Heart right ventricle (tissue), 16 donors: ENCODE results near the gene KCNK3. TPM values are rescaled to one million over a fixed set of nuclear protein-coding genes. Genes with fewer than 3 reads are reported as not detected.
A peak's percentile ranks its signal among the peaks of the same experiment; 100 is the strongest.

Source experiments
- ATAC-seq, 8 donors: fragments of 200-7000 bp; cut with Tn5 transposase; one replicate each; pipeline ENCODE4 v1.9.1; 2020; ENCODE audit warnings: mild to moderate bottlenecking in 8 of 8, moderate library complexity in 8 of 8, moderate number of reproducible peaks in 1 of 8
- DNase-seq, 2 donors: peaks; one replicate each; pipeline ENCODE4 v3.0.0-alpha.2; 2020
- H3K27ac ChIP-seq, 10 donors: fragments of 200-600 bp; sonication (generic) in 2 of 10; one replicate each; pipeline versions ENCODE4 v1.5.0 to v1.8.0; 2020 to 2022; ENCODE audit warnings: mild to moderate bottlenecking in 3 of 10
- H3K27me3 ChIP-seq, 7 donors: fragments of 200-600 bp; one replicate each; pipeline ENCODE4 v1.8.0; 2021 to 2022; ENCODE audit warnings: mild to moderate bottlenecking in 2 of 7
- H3K36me3 ChIP-seq, 9 donors: fragments of 200-600 bp; sonication (generic) in 1 of 9; one replicate each; pipeline versions ENCODE4 v1.5.0 to v1.8.0; 2020 to 2022; ENCODE audit warnings: mild to moderate bottlenecking in 2 of 9
- H3K4me1 ChIP-seq, 9 donors: fragments of 200-600 bp; sonication (generic) in 1 of 9; one replicate each; pipeline versions ENCODE4 v1.5.0 to v1.8.0; 2020 to 2022; ENCODE audit warnings: mild to moderate bottlenecking in 4 of 9
- H3K4me3 ChIP-seq, 10 donors: fragments of 200-600 bp; sonication (generic) in 2 of 10; one replicate each; pipeline versions ENCODE4 v1.5.0 to v1.8.0; 2020 to 2022; ENCODE audit warnings: mild to moderate bottlenecking in 7 of 10, moderate library complexity in 2 of 10
- H3K9me3 ChIP-seq, 11 donors: fragments of 200-600 bp in 10 of 11; sonication (generic) in 2 of 11; one replicate each; pipeline versions ENCODE4 v1.5.0 to v1.8.0; 2013 to 2022; ENCODE audit warnings: mild to moderate bottlenecking in 2 of 11, control low read depth in 1 of 11, moderate library complexity in 1 of 11
- WGBS, 2 donors: extraction: QIAGEN DNeasy Blood & Tissue Kit; methylation state at CpG; one replicate each; pipeline ENCODE4 v1.1.7; 2013; ENCODE audit warnings: inconsistent platforms in 1 of 2; 5-methylcytosine and 5-hydroxymethylcytosine counted together
- intact Hi-C, 10 donors: fragments of 100-400 bp; cut with DNase I; formaldehyde crosslinking; loops; one replicate each; pipeline versions ENCODE4 v1.11.1 to v1.14.2; 2022
- polyA plus RNA-seq, 2 donors: library from polyadenylated mRNA; stranded (reverse); fragments of 200-250 nt; gene quantifications; one replicate each; pipeline ENCODE4 v1.2.3, GENCODE V29; 2013
- total RNA-seq, 10 donors: library from RNA; stranded (reverse); fragmentation: NEBNext Ultra II Directional in 3 of 10; extraction: Animal tissue kit (Norgen Biotek cat#: 25700) in 3 of 10; gene quantifications; one replicate each; pipeline versions ENCODE4 v1.2.1 to v1.2.4, GENCODE V29; 2021 to 2023
- TF ChIP-seq, protein P1 (sequence below), 9 donors: fragments of 200-600 bp; sonication (generic) in 2 of 9; IDR thresholded peaks; one replicate each; pipeline versions ENCODE4 v1.5.0 to v1.8.0; 2021 to 2022; ENCODE audit warnings: antibody characterized with exemption in 9 of 9, mild to moderate bottlenecking in 5 of 9, moderate library complexity in 1 of 9
- donor health status: Arrhythmogenic right ventricular cardiomyopathy.
- donor health status: ischemic (EF 13 %, LVEDD 7.1; RV severe dilation, severe dysfunction).
- donor health status: healthy with polysubstance abuse.
- donor health status: DM: no; HTN: yes; CAD: no.
- donor health status: DM: no; HTN: no; CAD: no.
- donor health status: ischemic (EF 25% LVEDD 6.9; RV normal size, moderate dysfunction).
- donor health status: ischemic (EF 25% LVEDD 5.7; RV mildly dilated, moderate dysfunction).
- donor health status: healthy.
- donor health status: DM: yes; HTN: yes; CAD: no.
- donor health status: Ischemic cardiomyopathy.
- donor health status: ischemic (EF 35%, LVEDD 5.7; RV mildly dilated, moderate dysfunction).
- donor health status: nonischemic (EF 11% LVEDD 7.7; RV severe dilation, severe dysfunction).
- donor health status: DM: yes; HTN: yes; CAD: no.
- donor health status: PGD.
- donor health status: ischemic (EF 29% LVEDD 5.4; RV normal size, mild dysfunction).
- donor health status: nonischemic (EF 23%, LVEDD 6.1; RV moderate dilation, normal function).

KCNK3 gene
- total and polyA plus RNA-seq, 12 donors: 0.19 to 6.8 (median 0.99) TPM

DNA sequence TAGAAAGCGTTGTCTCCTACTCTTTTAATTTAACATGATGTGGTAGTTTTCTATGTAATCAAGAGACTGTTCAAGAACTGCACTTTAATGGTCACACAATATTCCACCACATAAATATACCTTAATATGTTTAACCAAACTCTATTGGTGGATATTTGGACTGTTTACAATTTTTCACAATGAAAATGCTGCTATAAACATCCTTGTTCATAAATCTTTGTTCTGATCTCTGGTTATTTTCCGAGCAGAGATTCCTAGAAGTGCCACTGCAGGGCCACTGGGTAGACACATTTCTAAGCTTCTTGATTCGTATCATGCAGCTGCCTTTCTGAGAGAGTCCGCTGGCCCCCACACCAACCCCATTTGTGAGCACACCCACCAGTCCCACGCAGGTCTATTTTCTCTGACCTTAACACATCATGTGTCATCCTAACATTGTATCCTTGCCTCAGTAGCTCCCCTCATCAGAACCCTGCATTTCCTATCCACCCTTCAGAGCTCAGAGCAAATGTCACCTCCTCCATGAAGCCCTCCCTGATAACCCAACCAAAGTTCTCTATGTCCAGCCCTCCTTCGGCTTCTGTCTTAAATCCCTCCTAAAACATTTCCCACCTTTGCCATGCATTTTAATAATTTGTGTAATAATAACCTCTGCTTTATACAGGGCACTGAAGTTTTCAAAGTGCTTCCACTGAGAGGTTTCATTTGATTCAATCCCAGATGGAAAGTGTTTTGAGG is 26.6 kb downstream of the KCNK3 start:
- H3K4me1 ChIP-seq: peaks cover 19 to 40% (median 31%) of the 10 kb centered on the region in 9 donors
- 85 to 86% methylated on average over 6 of the region's 6 CpGs for WGBS, 2 donors

DNA sequence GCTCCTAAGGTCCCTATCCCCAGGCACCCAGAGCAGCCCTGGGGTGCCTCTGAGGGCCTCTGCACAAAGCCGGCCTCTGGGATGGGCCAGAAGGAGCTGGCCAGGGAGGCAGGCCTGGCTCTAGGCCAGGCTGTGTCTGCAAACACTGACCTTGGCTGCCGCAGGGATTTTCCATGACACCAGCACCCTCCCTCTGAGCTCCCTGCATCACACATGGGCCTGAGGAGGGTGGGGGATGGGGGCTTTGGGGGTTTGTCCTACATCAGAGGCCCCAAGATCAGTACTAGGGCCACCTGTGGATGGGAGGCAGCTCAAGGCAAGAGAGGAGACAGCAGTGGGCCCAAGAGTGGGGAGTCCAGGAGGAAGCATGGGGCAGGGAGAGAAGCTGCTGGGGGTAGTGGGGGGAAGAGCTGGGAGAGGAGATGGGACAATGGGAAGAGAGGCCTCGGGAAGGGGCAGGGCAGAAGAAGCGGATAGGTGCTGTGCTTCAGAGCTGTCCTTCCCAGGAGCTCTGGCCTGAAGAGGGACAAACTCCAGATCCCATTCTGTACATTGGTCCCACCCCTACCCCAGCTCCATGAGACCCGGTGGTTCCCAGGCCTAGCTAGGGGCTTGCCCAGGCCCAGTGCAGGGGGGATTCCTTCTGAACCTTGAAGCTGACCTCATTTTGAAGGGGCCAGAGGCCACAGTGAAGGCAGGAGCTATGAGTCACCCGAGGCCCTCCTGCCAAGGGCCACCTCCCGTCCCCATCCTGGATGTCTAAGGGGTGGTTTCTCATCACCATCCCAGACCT is 28.0 kb downstream of the KCNK3 start:
- H3K27ac ChIP-seq: peak overlapping the region in 9 of 10 donors; percentile 67 to 85 (median 80)
- H3K27me3 ChIP-seq: no peaks in the 10 kb centered on the region
- WGBS, 2 donors: 23 to 28% methylated on average over 7 of the region's 7 CpGs
- no peaks in the 10 kb centered on the region for H3K36me3 ChIP-seq
- DNase-seq (peak; percentile 90 to 93), ATAC-seq (peak; percentile 73 to 96 (median 90))
- intact Hi-C loops: no loop called here
- peaks cover 0 to 4% (median 0%) of the 10 kb centered on the region in 11 donors for H3K9me3 ChIP-seq
- peaks cover 20 to 50% (median 41%) of the 10 kb centered on the region in 9 donors for H3K4me1 ChIP-seq
- H3K4me3 ChIP-seq: no peak overlapping the region
- TF ChIP-seq, protein P1, sequence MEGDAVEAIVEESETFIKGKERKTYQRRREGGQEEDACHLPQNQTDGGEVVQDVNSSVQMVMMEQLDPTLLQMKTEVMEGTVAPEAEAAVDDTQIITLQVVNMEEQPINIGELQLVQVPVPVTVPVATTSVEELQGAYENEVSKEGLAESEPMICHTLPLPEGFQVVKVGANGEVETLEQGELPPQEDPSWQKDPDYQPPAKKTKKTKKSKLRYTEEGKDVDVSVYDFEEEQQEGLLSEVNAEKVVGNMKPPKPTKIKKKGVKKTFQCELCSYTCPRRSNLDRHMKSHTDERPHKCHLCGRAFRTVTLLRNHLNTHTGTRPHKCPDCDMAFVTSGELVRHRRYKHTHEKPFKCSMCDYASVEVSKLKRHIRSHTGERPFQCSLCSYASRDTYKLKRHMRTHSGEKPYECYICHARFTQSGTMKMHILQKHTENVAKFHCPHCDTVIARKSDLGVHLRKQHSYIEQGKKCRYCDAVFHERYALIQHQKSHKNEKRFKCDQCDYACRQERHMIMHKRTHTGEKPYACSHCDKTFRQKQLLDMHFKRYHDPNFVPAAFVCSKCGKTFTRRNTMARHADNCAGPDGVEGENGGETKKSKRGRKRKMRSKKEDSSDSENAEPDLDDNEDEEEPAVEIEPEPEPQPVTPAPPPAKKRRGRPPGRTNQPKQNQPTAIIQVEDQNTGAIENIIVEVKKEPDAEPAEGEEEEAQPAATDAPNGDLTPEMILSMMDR (IDR thresholded peaks at IDR 0.05): no peak

More for the DNA sequence above, 26.6 kb downstream of the KCNK3 start:
- Histone ChIP-seq H3K27ac (peak overlapping the region in 2 of 10 donors; percentile 28 to 80), H3K36me3 (no peaks in the 10 kb centered on the region), H3K4me3 (no peak overlapping the region), H3K27me3 (no peaks in the 10 kb centered on the region), H3K9me3 (peaks cover 0 to 4% (median 0%) of the 10 kb centered on the region in 11 donors)
- no peak for DNase-seq
- TF ChIP-seq, protein P1 (IDR thresholded peaks at IDR 0.05): no peak
- intact Hi-C loops: no loop called here
- no peak for ATAC-seq

DNA sequence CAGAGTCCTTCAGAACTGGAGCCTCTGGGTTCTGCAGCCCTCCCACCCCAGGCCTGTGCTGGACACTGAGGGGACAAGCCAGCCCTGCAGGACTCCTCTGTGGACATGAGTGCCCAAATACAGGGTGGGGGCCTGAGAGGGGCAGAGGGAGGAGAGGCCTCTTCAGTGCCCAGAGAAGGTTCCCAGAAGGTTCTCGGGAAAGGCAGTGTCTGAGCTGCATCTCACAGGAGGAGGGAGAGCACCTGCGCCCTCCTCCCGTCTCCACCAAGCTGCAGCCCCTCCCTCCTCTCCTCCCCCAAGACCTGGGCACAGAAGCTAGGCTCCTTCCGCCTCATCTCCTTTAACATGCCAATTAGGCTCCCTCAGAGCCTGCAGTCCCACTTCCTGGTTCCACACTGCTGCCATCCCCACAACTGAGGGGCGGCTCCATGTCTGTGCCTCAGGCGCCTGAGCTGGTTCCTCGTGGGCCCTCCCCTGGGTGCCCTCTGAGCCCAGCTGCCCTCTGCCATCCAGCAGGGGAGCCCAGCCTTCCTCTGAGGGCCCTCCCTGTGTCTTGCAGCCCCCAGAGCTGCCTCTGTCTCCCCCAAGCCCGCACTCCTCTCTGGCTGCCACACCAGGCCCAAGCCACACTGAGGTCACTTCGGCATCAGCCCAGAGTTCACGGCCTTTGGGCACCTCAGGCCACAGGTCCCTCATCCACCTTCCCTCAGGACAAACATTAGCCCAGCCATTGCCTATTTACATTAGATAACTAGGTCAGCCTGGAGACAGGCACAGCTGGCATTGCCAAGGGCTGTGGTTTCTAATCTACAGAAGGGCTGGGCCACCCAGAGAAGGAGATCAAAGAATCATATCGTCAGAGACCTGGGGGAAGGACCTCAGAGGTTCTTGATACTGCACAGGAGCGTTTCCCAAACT is 28.9 kb downstream of the KCNK3 start:
- no peak for DNase-seq
- H3K27ac ChIP-seq: peak overlapping the region in 9 of 10 donors; percentile 67 to 85 (median 80)
- WGBS, 2 donors: 85 to 88% methylated on average over 12 of the region's 12 CpGs

More for the DNA sequence above, 28.9 kb downstream of the KCNK3 start:
- intact Hi-C loops: no loop called here
- ATAC-seq: no peak
- no peaks in the 10 kb centered on the region for H3K27me3 ChIP-seq
- no peak overlapping the region for H3K4me3 ChIP-seq
- H3K36me3 ChIP-seq: no peaks in the 10 kb centered on the region
- TF ChIP-seq, protein P1 (IDR thresholded peaks at IDR 0.05): no peak
- peaks cover 0 to 4% (median 0%) of the 10 kb centered on the region in 11 donors for H3K9me3 ChIP-seq
- H3K4me1 ChIP-seq: peaks cover 20 to 50% (median 41%) of the 10 kb centered on the region in 9 donors
